ENCODE results near the gene CA7.

Gene CA7

DNA sequence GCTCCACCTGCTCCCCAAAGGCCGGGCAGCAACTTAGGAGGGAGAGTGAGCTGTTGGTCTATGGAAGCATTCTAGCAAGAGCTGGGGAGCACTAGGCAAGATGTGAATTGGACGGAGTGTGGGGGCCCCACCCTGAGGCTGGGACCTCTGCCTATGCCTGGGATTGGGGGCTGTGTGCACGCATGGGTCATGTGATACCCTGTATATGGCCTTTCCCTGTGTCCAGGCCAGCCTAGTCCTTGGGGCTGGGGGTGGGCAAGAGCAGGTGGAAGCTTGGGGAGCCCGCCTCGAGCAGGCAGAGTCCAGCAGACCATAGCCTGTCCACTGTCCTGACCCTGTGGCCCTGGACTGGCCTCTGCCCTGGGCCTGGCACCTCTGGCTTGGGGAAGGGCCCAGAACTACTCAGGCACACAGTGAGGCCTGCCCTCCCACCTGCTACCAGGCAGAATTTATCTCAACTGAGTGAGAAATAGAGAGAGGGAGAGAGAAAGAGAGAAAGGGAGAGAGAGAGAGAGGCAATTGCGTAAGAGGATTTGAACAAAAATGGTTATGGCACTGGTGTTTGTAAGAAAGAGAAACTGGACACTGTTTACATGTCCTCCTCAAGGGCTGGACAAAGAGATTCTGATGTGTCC is 55.2 kb downstream of the CA7 start:
- no peak for DNase-seq

DNA sequence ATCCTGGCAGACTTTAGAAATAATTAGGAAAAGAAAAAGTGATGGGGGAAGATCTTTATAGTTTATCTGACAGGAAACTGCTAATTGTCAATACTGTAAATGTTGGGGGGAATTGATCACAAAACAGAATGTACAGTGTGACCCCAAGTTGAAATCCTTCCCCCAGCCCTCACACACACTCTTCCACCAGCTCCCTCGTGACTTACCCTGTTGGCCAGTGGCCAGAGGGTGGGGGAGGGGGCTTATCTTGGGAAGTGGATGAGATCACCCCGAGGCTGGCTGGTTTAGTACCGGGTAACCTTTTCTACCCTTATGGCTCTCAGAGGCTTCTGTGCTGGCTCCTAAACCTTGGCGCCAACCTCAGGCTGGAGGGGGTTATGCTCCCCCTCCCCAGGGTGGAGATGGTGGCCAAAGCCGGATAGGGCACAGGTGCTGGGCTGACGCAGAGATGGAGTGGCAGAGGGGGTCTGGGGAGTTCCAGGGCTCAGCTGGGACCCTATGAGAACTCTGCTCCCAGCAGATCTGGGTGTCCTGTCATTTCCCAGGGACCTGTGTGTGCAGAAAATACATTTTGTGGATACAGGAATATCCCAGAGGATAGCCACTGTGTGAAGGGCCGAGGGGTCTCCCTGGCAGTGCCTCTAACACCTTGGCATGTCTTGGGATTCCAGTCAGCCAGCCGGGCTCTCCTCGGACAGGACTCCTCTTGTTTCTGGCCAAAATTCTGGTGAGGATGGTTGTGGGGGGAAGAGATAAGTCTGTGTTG is 55.9 kb downstream of the CA7 start:
- peak; percentile 29 for DNase-seq

DNA sequence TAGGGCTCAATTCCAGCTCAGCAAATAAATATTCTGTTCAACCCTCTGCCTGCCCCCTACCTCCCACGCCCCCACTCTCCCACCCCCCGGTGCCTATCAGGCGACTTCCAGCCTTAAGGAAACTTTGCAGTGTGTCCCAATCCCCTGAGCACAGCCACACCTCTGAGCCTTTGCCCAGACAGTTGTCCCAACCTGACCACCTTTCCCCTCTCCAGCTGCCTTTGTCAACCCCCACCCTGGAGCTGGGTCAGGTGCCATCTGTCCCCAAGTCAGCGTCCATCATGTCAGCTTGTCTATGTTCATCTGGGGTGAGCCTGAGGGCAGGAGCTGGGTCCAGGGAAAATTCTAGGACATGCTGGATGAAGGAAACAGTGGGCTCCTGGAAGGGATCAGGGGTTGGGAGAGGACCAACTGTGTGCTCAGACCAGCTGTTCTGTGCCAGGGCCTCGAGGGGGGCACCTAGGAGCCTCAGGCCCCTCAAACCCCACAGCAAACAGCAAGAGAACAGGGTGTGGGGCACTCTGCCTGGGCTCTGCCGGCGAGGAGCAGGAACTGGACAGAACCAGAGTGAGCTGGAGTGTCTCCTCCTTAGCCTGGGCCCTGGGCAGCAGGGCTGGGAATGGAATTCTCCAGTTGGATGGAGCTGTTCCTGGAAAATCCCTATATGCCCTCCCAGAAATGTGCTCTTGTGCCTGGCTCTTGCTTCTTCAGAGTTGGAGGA is 56.7 kb downstream of the CA7 start:
- no peak for DNase-seq

DNA sequence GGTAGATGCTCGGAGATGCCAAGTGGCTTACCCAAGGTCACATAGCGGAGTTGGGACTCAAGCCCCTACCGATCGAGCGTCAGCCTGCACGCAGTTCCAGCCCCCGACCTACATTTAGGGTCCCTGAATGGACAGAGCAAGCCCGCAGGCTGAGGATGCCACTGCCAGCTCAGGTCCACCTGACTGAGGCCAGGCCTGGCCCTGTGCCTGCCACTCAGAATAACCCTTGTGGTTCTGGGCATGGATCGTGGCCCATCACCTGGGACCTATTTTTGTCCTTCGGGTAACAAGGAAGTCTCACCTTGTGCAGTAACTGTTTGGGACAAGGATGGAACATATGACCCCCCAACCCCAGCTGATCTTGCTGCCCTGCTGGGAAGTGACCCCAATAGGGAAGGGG is 57.4 kb downstream of the CA7 start:
- no peak for DNase-seq

DNA sequence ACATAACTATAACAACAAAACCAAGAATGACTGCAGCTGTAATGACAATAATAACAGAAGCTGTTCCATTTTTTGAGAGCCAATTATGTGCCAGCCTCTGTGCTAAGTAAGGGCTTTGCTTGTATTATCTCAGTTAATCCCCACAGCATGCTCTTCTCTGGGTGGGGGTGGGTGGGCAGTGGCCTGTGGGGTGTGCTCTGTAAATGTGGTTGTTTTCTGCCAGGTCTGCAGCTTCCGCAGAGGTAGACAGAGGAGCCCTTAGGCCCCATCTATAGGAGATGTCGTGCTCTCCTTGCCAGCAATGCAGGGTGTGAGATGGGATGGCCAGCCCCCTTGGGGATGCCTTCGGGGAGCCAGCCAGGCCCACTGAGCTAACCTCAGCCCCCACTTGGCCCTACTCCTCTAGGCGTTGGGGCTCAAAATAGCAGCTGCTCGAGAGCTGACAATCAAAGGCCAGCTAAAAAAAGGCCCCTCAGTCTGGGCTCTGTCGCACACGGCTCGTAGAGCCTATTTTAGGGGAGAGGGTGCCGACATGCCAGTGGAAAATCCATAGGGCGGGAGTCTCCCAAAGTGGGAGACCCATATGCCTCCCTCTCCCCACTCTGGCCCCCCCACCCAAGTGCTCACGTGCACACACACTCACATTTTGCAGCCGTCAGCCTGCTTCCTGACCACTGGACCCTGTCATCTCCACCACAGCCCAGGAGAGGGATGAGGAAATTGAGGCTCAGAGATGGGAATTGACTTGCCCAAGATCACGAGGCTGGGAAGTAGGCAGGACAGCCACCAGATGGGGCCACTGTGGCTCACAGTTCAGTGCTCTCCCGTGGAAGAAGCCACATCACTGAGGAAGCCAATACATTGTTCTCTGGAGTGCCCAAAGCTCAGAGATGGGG is 58.7 kb downstream of the CA7 start:
- DNase-seq, result no peak

All from NCI-H345 (cell line).